Measurements from ENCODE around the gene C1orf87.
A peak's percentile ranks its signal among the peaks of the same experiment; 100 is the strongest.
"Not testable (repeated sequence)": the region's sequence is repeated elsewhere in the genome, so short reads cannot be mapped to it uniquely, and the experiment has no call there.

C1orf87 gene

GRCh38 chr1:59994302-59995198 is 79.0 kb downstream of the C1orf87 start:
- peak; percentile 99 for DNase-seq

DNA sequence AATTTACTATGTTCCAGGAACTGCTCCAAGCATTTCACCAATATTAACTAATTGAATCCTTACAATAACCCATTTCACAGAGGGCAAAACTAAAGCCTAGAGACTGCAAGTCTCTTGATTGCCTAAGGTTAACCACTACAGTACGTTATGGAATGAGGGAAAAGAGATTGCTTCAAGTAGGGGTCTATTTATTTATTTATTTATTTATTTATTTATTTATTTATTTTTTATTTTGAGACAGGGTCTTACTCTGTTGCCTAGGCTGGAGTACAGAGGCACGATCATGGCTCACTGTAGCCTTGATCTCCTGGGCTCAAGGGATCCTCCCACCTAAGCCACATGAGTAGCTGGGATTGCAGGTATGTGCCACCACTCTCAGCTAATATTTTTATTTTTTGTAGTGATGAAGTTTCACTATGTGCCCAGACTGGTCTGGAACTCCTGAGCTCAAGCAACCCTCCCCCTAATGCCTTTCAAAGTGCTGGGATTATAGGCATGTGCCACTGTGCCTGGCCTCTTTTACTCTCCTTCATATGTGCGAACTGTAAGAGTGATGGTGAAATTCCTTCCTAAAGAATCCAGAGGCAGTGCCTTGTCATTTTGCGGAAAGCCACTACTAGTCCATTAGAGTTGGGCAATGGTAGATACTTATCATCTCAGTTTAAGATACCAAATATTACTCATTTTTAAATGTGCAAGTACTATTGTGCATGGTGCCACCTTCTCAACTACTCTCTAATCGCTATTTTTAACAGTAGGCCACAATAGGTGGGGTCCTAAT is 81.3 kb downstream of the C1orf87 start:
- no peak for DNase-seq

DNA sequence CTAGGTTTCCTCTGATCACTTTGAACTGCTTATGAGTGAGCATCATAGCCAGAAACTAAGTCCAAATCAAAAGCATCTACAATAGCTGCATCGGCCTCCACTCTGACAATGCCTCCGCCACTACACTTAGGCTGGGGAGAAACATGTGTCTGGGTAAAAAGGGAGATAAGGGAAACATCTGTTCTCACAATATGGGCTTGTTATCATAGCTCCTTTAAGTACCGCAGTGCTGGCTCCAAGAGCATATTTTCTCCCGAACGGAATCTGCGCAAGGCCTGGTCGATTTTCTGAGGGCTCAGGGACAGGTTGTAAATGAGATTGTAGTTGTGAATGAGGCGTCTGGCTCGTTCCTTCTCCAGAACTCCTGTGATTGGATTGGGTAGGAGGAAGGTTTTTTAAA is 83.1 kb downstream of the C1orf87 start:
- no peak for DNase-seq

- DNase-seq = peak; percentile 76
Observed at GRCh38 chr1:59986516-59987310, 86.9 kb downstream of the C1orf87 start.

DNA sequence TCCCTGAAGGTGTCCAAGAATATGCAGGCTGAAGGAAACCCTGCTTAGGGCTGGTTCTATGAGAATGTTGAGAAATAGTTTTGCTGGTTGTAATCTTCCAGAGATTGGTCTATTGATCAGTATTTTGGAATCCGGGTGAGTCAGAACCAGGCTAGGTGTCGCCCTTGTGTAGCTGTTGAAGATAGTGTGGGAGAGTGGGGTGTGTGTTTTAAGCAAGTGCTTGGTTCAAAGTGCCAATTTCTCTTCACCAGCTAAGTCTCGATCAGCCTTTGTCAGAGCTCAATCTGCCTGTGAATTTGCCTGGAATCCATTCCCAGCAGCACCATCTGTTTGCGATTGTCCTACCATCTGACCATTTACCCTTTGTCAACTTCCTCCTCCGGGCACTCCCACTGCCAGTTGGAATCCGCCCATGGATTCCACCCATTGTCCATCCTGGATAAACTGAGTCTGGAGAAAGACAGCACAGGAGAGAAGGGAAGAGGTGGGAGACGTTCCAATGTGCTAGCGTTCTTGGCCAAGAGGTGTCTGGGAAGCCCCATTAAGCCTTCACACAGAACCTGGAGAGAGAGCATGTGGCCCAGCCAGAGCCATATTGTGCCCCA is 87.6 kb downstream of the C1orf87 start:
- peak; percentile 53 for DNase-seq

DNA sequence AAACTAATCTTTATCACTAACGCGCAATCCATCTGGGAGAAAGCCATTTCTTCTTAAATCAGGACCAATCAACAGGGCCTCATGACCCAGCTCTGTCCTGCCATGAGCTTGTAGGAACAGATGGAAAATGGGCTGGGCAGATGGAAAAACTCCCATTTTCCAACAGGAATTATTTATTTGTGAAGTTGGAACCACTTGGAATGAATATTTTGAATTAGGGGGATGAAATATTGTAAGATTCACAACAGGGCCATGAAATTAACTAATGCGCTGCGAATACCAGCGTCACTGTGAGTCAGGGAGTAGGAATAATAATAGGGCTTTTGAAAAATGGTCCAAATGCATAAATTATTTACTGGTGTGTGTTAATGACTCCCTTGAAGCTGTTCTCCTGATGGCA is 93.9 kb downstream of the C1orf87 start:
- no peak for DNase-seq

- no peak for DNase-seq
Observed at GRCh38 chr1:59978511-59978910, 95.1 kb downstream of the C1orf87 start.

DNA sequence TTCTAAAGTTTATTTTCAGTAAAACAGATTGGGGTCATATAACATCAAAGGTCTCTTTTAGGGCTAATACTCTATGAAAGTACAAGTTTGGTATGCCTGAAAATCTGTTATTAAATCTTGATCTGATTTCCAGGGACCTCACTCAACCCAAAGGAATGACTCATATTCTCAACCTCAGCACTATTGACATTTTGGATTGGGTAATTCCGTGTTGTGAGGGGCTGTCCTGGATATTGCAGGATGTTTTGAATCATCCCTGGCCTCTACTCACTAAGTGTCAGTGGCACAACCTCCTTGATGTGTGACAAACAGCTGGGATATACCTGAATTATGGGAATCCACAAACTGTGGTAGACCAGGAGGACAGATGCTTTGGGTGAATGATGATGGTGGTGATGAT is 95.5 kb downstream of the C1orf87 start:
- DNase-seq = peak; percentile 71

GRCh38 chr1:59977075-59977410 is 96.5 kb downstream of the C1orf87 start:
- no peak for DNase-seq

DNA sequence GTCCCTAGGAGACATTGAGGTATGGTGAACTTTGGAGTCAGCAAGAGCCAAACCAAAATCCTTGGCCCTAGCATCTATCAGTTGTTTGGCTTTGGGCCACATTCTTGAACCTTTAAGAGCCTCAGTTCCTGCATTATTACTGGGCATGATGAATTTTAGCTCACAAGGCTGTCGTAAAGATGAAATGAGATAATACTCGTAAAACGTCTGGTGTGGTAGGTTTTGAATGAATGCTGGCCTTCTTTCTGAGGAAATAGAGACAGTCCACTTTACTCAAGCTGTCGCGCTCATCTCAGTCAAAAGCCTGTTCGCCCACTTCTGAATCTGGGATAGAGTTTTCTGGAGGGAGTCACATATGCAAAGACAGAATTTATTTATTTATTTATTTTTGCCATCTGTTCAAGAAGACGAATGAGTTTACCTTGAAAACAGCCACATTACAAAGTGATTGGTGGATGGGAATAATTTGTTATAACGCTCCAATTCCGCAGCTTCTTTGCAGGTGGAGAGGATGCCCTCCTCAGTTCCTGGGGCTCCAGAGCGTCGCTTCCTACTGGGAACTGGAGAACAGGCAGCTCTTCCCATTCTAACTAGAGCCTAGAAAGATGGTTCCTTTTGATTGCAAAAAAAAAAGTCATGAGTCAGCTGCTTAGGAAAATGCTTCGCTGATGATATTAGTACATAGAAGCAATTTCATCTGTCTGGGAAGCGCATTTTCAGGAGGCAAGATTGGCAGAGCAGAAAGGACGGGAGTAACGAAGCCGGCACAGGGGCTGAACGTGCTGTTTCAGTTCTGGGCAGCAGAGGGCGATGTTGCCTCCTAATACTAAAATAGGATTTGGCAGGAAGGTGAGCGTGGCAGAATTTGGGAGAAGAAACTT is 97.1 kb downstream of the C1orf87 start:
- peak; percentile 61 for DNase-seq

GRCh38 chr1:59973719-59974118 is 99.9 kb downstream of the C1orf87 start:
- DNase-seq = no peak

- DNase-seq = peak; percentile 22
Observed at GRCh38 chr1:59972216-59972927, 101.2 kb downstream of the C1orf87 start.

GRCh38 chr1:59971464-59971911 is 102.1 kb downstream of the C1orf87 start:
- peak; percentile 70 for DNase-seq

- DNase-seq = not testable (repeated sequence)
Observed at GRCh38 chr1:59969542-59970175, 103.9 kb downstream of the C1orf87 start.

DNA sequence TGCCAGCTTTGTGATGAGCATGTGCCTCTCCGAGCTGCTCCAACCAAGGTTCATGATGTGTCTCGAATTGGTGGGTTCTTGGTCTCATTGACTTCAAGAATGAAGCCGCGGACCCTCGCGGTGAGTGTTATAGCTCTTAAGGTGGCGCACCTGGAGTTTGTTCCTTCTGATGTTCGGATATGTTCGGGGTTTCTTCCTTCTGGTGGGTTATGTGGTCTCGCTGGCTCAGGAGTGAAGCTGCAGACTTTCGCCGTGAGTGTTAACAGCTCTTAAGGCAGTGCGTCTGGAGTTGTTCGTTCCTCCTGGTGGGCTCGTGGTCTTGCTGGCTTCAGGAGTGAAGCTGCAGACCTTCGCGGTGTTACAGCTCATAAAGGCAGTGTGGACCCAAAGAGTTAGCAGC is 104.8 kb downstream of the C1orf87 start:
- DNase-seq = not testable (repeated sequence)

- DNase-seq = no peak
Observed at GRCh38 chr1:59967780-59968179, 105.8 kb downstream of the C1orf87 start.

DNA sequence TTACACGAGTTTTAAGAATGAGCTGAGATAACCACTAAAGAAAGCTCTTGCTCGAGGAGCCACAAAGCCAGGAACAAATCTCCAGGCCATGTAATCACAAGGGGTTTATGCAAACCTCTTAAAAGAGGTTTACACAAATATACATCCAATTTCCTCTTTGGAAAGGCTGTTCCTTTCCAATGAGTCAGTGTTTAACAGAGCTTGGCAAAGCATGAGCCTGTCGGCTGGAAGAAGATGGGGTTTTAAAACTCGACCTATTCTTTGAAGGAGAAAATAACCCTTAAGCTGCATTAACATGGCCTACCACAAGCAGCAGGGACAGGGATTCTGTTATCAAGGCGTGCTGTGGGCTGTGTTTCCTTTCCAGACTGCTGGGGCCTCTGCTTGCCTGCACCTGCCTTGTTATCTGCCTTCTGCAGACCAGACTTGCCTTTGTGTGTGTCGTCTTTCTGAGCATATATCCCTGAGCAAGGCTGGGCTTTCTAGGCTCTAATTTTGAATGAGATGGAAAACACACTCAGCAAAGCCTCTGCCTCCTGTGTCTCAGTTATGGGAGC is 106.4 kb downstream of the C1orf87 start:
- peak; percentile 41 for DNase-seq

GRCh38 chr1:59952065-59952464 is 121.5 kb downstream of the C1orf87 start:
- DNase-seq = peak; percentile 54

DNA sequence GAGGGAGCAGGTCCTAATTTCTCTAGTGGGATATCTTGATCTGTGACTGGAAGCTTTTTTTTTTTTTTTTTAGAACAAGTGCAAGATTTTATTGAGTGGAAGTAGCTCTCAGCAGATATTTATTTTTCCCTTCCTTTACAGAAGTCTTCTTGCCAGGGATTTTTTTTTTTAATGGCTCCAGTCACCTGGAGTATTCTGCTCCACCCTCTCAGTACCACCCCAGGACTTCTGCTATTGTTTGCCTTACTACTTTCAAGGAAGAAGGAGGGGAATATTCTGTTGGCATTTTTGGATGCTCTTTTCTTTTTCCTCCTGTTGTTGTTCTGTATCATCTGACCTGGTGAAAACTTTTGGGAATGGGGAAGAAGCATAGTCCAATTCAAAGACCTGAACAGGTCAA is 123.9 kb downstream of the C1orf87 start:
- no peak for DNase-seq

- DNase-seq = no peak
Observed at GRCh38 chr1:59948990-59949389, 124.6 kb downstream of the C1orf87 start.
